AG08395 (cell line): ENCODE data around the gene CDT1.

Experiments used
- DNase-seq: peaks from one replicate; pipeline ENCODE4 v3.0.0; 2012; ENCODE audit warnings: mixed read lengths, low spot score

CDT1 gene

DNA sequence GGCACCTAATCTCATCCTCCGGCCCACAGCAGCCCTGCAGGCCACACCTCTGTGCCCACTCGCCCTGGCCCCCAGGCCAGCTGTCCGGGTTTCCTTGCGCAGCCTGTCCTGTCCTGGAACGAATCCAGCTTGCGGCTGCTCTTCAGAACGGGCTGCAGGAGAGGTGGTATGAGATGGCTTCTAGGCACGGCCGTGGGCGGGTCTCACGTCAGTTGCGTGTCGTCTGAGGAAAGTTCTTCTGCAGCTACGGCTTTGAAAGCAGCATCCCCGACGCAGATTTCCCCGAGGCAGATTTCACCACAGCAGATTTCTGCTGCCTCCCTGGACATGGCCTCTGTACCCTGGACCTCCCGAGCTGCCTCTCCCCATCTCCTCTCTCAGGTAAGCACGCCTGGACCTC lies 35.0 kb downstream of the CDT1 start:
- no peak for DNase-seq

DNA sequence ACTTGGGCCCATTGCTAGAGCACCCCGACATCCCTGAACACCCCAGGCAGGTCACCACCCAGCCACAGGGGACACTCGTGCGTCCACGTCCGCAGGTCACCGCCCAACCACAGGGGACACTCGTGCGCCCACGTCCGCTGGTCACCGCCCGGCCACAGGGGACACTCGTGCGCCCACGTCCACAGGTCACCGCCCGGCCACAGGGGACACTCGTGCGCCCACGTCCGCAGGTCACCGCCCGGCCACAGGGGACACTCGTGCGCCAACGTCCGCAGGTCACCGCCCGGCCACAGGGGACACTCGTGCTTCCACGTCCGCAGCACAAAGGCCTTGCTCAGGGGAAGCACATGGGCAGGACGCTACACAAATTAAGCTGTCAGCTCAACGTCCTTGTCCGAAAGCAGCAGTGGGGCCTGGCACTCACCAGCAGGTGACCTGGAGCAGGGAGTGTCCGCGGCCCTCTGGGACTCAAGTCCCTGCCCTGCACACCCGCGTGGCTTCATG lies 35.5 kb downstream of the CDT1 start:
- no peak for DNase-seq

DNA sequence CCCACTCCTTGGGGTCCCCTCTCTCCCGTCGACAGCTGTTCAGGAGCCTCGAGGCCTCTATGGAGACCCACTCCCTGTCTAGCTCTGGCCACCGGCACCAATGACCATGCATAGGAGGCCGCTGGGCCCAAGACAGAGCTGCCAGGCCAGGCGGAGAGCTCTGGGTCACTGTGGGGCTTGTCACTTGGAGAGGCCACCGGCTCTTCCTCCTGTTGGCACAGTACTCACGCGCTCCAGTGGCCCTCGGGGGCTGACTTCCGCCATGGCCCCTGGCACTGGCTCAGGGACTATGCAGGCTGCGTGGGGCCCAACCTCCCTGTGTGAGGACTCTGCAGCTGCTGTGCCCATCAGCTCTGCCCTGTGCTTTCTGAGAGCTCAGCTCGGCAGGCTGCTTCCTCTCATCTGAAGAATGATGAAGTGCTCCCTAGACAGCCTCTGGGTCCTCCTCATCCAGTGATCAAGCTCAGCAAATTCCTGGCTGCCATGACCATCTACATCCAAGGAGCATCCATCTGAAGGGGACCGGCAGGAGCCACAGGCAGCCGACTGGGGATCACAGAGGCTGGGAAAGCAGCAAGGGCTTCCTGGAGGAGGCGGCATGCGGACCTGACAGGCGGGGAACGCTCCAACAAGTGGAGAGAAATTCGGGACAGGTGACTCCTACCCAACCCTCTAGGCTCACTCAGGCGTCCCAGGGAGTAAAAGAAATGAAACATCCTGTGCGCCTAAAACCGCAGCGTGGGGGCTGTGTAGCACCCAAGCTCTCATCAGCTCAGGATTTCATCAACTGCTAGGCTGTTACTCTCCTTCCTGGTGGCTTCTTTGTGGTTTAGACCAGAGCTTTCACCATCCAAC lies 36.4 kb downstream of the CDT1 start:
- DNase-seq: no peak

DNA sequence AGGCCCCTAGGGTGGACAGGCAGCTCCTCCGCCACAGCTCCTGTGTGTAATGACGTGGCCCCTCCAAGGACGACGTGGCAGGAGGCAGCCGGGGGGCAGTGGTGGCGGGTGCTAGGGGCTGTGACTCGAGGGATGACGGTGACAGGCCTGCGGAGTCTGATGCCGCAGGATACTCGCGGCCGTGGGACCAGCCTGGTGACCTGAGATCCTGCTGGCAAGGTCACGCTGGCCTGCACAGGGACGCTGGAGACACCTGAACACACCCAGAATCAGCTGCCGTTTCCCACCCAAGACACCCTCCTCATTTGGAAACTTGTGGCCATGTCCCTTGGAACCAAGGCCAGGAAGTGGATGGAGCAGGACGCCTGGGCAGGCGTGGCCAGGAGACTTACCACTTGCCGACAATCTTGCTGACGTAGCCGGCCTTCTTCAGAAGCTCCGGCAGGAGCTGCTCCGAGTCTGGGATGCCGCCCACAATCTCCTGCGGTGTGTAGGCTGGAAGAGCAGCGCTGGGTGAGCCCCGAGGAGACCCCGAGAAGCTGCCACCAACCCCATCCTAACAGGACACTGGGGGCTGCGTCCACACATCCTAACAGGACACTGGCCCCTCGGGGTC lies 37.1 kb downstream of the CDT1 start:
- no peak for DNase-seq

DNA sequence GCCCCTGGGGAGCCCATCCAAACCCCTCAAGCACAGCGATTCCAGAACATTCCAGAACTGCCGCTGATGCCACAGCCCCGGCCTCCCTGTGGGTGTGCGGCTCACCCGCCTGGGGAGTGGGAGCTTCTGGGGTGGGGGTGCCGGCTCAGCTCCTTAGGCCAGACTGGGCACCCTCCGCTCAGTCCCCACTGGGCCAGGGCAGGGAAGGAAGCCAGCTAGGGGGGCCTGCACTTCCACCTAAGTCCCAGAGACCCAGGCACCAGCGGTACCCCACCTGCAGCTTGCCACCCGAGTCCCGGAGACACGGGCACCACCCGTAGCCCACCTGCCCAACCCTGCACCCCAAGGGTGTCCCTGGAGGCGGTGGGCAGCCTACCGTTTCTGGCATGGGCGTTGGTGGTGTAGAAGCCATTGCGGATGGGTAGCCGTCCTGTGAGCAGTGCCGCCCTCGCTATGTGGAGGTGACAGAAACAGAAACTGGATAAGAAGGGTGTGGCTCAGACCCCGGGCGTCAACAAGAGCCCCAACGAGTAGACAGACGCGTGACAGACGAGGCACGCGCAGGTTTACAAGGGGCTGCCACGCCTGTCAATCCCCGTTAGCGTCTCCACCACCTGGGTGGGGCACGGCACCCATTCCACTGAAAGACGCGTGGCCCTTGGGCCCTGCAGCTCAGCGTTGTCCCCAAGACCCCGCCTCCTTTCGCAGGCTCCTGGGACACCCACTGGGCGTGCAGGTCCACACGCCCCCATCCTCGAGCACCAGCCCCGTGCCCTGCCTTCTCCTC lies 38.1 kb downstream of the CDT1 start:
- no peak for DNase-seq

DNA sequence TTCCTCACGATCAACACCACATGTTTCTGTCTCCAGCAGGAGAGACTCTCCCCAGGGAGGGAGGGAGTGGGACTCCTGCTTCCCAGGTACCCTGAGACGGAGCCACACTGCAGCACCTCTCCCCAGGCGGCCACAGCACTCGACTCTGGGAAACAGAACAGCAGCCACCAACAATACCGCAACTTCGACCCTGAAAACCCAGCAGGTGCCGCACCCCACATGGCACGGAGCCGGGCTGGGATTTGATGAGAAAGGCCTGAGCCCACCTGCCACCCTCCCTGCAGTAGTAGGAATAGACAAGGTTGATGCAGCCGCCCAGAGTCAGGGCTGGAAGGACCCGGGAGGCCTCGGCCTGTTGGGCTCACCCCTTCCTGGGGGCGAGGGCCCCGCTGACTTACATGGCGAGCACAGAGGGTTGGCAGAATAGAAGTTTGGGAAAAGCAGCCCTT lies 38.7 kb downstream of the CDT1 start:
- no peak for DNase-seq

DNA sequence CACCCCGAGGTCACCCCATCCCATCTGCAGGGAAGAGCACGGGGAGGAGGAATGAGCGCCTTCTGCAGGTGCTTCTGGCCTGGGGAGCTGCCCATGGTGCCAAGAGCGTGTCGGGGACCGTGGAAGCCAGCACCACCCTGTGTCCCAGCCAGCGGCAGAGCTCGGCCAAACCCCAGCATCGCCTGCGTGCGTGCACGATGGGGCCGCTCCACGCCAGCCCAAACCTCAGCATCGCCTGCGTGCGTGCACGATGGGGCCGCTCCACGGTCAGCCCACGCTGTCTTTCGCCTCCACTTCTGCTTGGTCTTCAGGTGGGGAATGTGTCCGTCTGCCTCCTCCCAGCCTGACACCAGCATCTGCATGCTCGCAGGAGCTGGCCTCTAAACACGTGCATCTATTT lies 39.2 kb downstream of the CDT1 start:
- DNase-seq: no peak

DNA sequence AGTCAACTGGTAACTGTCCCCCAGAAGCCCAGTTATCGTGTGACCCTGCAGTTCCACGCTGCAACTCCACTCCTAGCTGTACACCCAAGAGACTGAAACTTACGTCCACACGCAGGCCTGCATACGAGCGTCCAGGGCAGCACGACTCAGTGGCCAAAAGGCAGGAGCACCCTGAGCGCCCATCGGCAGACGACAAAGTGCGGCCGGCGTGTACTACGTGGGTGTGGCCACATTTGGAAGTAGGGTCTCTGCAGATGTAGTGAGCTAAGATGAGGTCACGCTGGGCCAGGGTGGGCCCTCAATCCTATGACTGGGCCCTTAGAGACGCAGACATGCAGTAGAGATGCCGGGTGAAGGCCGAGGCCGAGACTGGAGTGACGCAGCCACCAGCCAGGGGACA lies 39.7 kb downstream of the CDT1 start:
- DNase-seq: no peak

DNA sequence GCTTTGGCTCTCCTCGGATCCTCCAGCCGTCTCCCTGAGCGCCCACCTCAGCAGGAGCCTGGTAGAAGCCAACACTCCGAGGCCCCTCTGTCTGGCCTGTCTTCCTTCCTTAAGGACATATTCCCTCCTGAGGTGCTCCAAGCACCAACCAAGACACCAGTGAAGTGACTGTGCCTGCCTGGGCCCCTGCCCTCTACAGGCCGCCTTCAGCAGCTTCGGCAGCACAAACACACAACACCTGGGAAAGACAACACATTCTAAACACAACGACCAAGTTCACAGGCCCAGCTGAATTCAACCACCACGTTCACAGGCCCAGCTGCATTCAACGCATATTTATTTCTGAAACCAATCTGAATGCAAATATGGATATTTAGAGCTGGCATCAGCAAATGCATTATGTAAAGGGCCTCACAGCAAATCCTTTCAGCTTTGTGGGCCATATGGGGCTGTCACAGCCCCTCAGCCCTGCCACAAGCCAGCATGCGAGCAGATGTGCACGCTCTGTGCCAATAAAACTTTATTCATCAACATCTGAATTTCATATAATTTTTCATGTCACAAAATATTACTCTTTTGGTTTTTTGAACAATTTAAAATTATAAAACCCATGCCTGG lies 40.9 kb downstream of the CDT1 start:
- no peak for DNase-seq

DNA sequence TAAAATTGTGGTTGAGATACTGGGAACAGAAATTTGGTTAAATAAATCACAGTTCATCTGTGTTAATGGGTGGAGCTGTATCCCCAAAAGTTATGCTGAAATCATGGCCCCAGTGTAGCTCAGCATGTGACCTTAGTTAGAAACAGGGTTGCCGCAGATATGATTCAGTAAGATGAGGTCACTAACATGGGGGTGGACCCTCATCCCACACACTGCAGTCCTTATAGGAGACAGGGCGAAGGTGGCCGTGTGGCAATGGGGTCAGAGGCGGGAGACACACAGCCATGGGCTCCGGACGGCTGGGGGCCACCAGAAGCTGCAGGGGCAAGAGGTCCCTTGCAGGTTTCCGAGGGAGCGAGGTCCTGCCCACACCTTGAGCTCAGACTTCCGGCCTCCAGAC lies 42.5 kb downstream of the CDT1 start:
- no peak for DNase-seq

DNA sequence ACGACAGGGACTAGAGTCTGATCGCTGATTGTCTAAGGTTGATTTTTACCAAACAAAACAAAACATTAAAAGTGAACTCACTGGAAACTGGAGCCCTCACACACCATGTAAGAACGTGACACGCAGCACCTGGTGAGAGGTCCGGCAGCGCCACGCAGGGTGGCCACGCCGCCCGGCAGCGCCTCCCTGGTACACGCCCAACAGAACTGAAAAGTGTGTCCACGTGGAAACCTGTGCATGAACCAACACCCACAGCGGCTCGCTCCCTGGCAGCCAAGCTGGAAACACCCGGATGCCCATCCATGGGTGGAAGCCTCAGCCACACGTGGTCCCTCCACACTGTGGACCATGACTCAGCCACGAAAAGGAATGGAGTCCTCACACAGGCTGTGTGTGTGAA lies 44.1 kb downstream of the CDT1 start:
- DNase-seq: no peak

DNA sequence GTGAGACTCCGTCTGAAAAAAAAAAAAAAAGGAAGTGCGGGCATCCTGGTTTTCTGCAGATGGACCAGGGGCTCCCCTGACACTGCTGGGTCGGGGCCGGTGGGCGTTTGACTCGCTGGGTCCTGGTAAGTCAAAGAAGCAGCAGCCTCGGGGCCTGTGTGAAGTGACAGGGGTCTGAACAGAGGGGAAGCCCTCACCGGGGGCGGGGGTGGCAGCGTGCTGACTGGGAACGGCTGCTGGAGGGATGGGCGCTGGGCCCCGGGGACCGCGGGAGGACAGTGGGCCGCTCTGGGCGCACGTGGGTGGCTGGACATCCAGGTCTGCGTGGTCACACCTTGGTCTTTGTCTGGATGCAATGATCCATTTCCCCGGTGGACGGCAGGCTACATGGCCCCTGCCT lies 45.0 kb downstream of the CDT1 start:
- DNase-seq: no peak

DNA sequence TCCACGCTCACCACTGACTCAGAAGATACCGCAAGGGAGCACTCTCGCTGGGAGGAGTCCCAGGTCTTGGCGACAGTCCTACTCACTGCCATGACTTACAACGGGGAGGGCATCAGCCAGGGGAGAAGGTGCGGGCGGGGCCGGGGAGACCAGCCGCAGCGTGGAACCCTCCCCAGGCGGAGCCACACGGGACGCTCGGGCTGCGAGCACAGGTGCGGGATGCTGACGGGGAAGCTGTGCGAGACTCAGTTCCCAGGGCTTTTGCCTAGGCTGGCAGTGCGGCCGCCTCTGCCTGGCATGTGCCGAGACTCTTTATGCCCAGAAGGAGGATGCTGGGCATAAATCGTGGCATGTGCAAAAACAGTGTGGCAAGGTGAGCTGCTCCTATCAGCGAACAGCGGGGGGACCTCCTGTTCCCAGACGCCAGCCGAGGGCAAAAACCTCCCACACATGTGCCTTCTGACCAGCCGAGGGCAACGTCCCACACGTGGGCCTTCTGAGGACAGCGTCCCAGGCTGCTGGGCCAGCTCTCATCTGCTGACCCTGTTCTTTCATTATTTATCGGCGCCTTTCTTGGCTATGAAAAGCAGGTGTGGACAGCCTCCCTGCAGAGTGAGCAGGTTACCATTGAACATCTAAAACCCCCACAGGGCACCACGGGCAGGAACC lies 47.1 kb downstream of the CDT1 start:
- DNase-seq: no peak

DNA sequence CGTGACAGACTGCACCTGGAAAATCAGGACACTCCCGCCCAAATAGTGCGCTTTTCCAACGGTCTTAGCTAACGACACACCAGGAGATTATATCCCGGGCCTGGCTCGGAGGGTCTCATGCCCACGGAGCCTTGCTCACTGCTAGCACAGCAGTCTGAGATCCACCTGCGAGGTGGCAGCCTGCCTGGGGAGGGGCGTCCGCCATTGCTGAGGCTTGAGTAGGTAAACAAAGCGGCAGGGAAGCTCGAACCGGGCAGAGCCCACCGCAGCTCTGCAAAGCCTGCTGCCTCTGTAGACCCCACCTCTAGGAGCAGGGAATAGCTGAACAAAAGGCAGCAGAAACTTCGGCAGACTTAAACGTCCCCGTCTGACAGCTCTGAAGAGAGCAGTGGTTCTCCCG lies 48.0 kb downstream of the CDT1 start:
- DNase-seq: no peak

DNA sequence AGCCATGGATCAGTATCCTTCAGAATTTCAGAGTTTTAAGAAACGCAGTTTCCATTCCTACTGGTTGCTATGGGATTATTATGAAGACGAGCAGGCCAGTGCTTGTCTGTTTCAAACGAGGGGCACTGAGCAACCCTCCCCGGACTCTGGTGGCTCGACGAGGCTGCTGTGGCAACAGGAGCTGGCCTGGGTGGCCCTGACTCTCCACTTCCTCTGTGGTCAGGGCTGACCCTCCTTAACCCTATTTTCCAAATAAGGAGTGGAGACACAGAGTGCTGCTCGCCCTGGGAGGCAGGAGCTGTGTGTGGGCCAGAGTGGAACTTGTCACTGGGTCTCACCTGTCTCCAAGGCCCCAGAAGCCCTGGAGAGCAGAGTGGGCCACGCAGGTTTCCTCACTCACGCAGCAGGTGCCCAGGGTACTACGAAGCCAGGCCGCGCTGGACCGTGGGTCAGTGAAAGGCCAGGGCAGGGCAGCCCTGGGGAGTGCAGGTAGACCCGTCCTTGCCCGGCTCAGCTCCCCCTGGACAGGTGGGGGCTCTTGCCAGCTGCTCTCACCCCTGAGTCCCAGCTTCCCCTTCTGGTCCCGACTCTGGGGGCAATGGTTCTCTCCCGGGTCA lies 49.8 kb downstream of the CDT1 start:
- DNase-seq: no peak

DNA sequence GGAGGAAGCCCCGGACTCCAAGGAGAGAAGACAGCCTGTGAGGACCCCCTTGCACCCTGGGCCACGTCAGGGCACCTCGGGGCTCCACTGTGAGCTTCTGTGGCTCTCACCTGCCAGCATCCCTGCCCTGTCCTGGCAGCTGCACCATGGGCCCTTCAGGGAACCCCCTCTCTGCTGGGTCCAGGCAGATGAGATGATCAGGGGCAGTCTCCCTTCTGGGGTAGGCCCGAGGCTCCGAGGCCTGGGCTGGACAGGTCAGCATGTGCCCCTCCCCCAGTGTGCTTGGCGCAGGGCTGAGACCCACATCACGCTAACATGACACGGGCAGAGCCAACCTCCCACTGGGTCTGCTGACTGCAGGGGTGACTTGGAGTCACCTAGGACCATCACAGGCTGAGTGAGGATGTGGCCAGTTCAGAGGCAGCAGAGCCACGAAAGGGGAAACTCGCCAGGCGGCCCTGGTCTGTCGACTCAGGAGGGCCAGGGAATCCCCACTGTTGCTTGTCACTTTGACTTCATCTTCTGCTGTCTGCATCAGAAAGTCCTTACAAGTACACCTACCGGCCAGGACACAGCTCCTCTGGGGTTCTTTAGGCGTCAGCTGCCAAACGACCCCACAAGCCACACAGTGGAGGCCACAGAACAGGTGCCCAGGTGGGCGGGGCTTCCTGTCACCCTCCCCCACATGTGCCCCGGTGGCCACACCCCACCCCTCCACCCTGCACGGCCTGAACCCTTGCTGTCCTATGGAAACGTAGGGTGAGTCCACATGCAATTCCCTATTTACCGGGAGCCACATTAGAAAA lies 50.9 kb downstream of the CDT1 start:
- no peak for DNase-seq

DNA sequence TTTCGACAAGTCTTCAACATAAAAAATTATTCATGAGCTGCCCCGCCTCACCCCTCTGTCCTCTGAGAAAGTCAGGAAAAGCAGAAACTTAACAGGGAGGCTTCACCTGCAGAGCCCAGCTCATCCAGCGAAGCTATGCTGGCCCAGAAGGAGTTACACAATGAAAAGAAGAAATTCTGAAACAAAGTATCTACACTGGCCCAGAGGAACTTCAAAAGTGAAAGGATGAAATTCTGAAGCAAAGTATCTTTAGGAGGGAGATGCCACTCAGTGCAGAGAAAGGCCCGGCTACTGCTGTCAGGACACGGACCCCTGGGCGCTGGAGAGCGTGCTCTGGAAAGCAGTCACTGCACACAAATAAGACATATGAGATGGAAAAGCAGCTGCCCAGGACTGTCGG lies 51.6 kb downstream of the CDT1 start:
- DNase-seq: no peak

DNA sequence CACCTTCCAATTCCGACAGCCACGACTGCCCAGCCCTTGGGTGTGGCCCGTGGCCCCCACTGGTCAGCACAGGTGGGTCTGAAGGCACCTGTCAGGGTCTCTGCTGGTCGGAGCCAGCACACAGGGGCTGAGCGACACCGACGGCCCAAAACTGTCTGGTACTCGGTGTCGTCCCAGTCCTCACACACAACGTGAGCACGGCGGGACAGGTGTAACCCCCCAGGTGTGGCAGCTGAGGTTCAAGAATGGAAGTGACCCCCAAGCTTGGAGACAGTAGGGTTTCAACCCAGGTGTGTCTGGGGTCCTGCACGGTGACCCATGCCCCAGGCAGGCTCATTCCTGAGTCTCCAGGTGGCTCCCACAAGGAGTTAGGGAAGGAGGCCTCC lies 52.1 kb downstream of the CDT1 start:
- DNase-seq: no peak

DNA sequence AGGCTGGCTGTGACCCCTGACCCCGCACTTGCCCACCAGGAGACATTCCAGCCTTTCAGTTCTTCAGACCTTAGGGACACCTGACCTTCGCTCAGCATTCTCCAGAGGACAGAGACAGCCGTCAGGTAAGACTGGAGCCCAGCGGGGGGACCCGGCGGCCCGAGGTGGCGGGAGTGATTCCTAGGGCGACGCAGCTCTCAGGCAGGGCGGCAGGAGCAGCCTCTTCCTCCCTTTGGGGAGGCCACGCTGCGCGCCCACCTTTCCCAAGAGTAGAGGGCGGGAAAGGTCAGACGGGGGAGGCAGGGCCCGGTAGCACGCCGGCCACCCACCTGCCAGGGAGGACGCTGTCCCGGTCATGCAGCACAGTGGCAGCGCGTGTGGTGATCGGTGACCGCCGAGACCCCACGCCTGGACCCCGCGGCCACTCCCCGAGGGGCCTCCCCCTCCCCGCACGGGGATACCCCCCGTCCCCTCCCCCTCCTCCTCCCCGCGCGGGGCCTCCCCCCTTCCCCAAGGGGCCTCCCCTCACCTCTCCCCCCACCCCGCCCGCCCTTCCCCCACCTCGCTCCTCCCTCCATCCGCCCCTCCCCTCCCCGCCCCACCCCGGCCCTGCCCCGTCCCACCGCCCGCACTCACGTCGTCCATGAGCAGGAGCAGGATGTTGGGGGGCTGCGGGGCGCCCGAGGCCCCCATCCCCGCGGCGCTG lies 52.7 kb downstream of the CDT1 start:
- no peak for DNase-seq
